HG03460 (cell line): Measurements from ENCODE around the gene GPR161.

Experiments used
- ATAC-seq: cut with Tn5 transposase; IDR thresholded peaks from one replicate; pipeline ENCODE4 v1.9.1; 2021; ENCODE audit not compliant: unreplicated experiment

Gene GPR161

GRCh38 chr1:168050307-168050706, 86.4 kb downstream of the GPR161 start:
- no peak for ATAC-seq

DNA sequence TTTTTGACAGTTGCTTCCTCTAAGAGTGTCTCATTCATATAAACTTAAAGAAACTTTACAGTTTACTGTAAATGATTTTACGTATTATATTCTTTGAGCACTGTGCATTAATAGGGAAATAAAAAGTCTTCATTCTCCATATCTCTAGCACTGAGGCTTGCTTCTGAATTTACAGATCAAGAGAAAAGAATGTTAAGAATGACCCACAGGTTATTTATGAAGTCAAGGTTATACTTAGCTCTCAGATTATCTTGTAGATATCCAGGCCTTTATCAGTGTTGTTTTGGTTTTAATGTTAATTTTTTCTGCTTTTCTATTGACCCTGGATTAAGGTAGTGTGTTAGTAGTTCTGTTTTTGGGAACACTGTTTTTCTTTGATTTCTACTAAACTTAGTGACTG, 91.4 kb downstream of the GPR161 start:
- ATAC-seq, result no peak

DNA sequence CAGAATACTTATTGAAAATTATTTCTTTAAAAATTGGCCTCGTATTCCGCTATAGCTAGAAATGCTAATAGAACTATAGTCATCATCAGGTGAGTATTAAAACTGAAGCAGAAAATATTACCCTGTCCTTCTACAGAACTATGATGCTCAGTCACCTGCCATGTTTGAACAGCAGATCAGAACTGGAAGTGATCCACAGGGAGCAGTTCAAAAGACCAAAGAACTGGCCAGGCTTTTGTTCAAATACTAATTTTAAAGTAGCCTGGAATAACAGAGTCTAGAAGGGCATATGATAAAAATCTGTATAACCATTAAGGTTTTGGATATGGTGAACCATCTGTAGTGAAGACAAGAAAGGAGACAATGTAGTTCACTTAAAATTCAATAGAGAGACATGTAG, 94.4 kb downstream of the GPR161 start:
- ATAC-seq, result no peak

DNA sequence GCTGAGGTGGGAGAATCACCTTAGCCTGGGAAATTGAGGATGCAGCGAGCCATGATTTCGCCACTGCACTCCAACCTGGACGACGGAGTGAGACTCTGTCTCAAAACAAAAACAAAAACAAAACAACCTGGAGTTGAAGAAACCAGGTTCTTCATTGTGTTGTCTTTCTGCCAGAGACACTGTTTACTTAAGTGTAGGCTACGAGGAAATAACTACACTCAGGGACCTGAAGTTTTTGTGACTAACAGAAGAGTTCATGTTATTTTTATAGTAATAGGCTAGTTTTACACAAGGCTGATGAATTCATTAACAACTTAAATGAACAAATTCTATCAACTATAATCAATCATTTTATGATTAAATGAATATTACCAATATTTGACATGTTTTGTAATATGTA, 101.4 kb downstream of the GPR161 start:
- no peak for ATAC-seq

DNA sequence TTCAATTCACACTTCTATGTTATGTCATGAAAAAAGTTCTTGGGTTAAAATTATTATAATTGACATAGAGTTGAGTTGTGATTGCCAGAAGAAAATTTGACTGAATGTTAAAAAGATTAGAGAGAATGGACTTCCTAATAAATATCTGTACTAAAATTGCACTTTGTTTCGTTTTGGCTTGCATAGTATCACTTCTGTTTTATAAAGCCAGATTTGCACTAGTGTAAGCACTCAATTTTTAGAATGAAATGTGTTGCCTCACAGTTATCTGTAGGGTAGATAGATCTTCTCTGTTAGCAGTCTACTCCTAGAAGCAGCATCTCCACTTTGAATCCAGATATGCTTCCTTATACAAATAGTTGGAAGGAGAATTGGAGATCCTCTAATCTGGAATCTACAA, 104.7 kb downstream of the GPR161 start:
- no peak for ATAC-seq

- no peak for ATAC-seq
Observed at GRCh38 chr1:168031627-168032026, 105.1 kb downstream of the GPR161 start.

- ATAC-seq, result no peak
Observed at GRCh38 chr1:168031198-168031597, 105.5 kb downstream of the GPR161 start.
